ENCODE measurements around the gene RASA4B.
"Not testable (repeated sequence)": the region's sequence is repeated elsewhere in the genome, so short reads cannot be mapped to it uniquely, and the experiment has no call there.

GRCh38 chr7:102503141-102503540 is 14.4 kb downstream of the RASA4B start:
- TF ChIP-seq POLR2A (IDR thresholded peaks at IDR 0.05; ENCODE audit: low read length); GATA1 (IDR thresholded peaks at IDR 0.05; ENCODE audit: low read depth, low read length): not testable (repeated sequence)

Data from erythroblast (primary cell).